ENCODE results near the gene EVI2A. TPM values are rescaled to one million over a fixed set of nuclear protein-coding genes. Genes with fewer than 3 reads are reported as not detected.

The EVI2A gene
- total and polyA plus RNA-seq, 10 of the 15 experiments (the other 5 are each of a cell fraction or from before 2014, with no cell fraction given) = 4.6 to 78.3 (median 25.7) TPM

GRCh38 chr17:31299624-31300023, 21.8 kb downstream of the EVI2A start:
- intact Hi-C loops (cut with micrococcal nuclease; ENCODE audit: unreplicated experiment) (no loop called here), in situ Hi-C loops (cut with MboI) (no loop called here)
- Histone ChIP-seq H4K20me1 (ENCODE audit: control insufficient read depth, insufficient read depth) (no peaks in the 10 kb centered on the region), H3K9me3 (replicated peaks; ENCODE audit: control insufficient read depth, insufficient read depth, low read length) (peaks cover 2% of the 10 kb centered on the region; the same call in 2 of the 3 replicates), H3K79me2 (ENCODE audit: control insufficient read depth, insufficient read depth, low read length) (peaks cover 10% of the 10 kb centered on the region), H3K9ac (ENCODE audit: control insufficient read depth, insufficient read depth, low read length) (no peak overlapping the region), H3K36me3 (ENCODE audit: control insufficient read depth in 2 of 2, insufficient read depth in 2 of 2, low read length in 1 of 2) (peaks cover 3 to 11% of the 10 kb centered on the region in 2 experiments), H3K27me3 (replicated peaks in 1 of 2; ENCODE audit: control insufficient read depth in 2 of 2, insufficient read depth in 2 of 2, low read length in 1 of 2) (no peaks in the 10 kb centered on the region), H3K4me1 (ENCODE audit: control insufficient read depth, insufficient read depth, low read length) (no peaks in the 10 kb centered on the region), H3K4me3 (no peak overlapping the region), H3K4me2 (ENCODE audit: control insufficient read depth, insufficient read depth) (no peak overlapping the region), H2AFZ (ENCODE audit: control insufficient read depth, low read depth, low read length) (no peak overlapping the region), H3K27ac (ENCODE audit: control insufficient read depth, insufficient read depth) (no peak overlapping the region)
- TF ChIP-seq PML (IDR thresholded peaks at IDR 0.05; ENCODE audit: low read length) (no peak), SMC3 (IDR thresholded peaks at IDR 0.05; ENCODE audit: borderline replicate concordance, low read length) (no peak), IRF4 (IDR thresholded peaks at IDR 0.05; ENCODE audit: low read depth, low read length) (no peak), RAD51 (IDR thresholded peaks at IDR 0.05) (no peak), KLF5 (IDR thresholded peaks at IDR 0.05; ENCODE audit: partially characterized antibody) (no peak), IRF5 (IDR thresholded peaks at IDR 0.05; ENCODE audit: borderline replicate concordance) (no peak), ETV6 (conservative IDR thresholded peaks at IDR 0.05 in 1 of 2, IDR thresholded peaks at IDR 0.05 in 1 of 2; ENCODE audit: borderline replicate concordance in 1 of 2, low read depth in 1 of 2) (no peak), ATF3 (IDR thresholded peaks at IDR 0.05; ENCODE audit: borderline replicate concordance, extremely low read depth, low read depth, low read length) (no peak)
- TF ChIP-seq, protein P1, sequence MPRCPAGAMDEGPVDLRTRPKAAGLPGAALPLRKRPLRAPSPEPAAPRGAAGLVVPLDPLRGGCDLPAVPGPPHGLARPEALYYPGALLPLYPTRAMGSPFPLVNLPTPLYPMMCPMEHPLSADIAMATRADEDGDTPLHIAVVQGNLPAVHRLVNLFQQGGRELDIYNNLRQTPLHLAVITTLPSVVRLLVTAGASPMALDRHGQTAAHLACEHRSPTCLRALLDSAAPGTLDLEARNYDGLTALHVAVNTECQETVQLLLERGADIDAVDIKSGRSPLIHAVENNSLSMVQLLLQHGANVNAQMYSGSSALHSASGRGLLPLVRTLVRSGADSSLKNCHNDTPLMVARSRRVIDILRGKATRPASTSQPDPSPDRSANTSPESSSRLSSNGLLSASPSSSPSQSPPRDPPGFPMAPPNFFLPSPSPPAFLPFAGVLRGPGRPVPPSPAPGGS (IDR thresholded peaks at IDR 0.05; ENCODE audit: borderline replicate concordance, insufficient read depth, low read depth, low read length, poor library complexity, severe bottlenecking) = no peak
- TF ChIP-seq, protein P2, sequence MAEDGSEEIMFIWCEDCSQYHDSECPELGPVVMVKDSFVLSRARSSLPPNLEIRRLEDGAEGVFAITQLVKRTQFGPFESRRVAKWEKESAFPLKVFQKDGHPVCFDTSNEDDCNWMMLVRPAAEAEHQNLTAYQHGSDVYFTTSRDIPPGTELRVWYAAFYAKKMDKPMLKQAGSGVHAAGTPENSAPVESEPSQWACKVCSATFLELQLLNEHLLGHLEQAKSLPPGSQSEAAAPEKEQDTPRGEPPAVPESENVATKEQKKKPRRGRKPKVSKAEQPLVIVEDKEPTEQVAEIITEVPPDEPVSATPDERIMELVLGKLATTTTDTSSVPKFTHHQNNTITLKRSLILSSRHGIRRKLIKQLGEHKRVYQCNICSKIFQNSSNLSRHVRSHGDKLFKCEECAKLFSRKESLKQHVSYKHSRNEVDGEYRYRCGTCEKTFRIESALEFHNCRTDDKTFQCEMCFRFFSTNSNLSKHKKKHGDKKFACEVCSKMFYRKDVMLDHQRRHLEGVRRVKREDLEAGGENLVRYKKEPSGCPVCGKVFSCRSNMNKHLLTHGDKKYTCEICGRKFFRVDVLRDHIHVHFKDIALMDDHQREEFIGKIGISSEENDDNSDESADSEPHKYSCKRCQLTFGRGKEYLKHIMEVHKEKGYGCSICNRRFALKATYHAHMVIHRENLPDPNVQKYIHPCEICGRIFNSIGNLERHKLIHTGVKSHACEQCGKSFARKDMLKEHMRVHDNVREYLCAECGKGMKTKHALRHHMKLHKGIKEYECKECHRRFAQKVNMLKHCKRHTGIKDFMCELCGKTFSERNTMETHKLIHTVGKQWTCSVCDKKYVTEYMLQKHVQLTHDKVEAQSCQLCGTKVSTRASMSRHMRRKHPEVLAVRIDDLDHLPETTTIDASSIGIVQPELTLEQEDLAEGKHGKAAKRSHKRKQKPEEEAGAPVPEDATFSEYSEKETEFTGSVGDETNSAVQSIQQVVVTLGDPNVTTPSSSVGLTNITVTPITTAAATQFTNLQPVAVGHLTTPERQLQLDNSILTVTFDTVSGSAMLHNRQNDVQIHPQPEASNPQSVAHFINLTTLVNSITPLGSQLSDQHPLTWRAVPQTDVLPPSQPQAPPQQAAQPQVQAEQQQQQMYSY (CRISPR knock-in tag; IDR thresholded peaks at IDR 0.05) = no peak
- RAD21 ChIA-PET (ENCODE audit: unreplicated experiment) = no interaction called here
- FAIRE-seq (no peak), DNase-seq (ENCODE audit: low read depth, low spot score) (no peak), ATAC-seq (no peak)
- POLR2A ChIA-PET = no interaction called here
- no TSS peak for BruUV-seq (replicated peaks)
- CTCF ChIA-PET = no interaction called here
- SMC1A ChIA-PET (ENCODE audit: uncharacterized antibody, unreplicated experiment) = no interaction called here

Data from GM12878 (cell line).